Keratinocyte (primary cell): Measurements from ENCODE around the gene ULK4. TPM values are rescaled to one million over a fixed set of nuclear protein-coding genes. Genes with fewer than 3 reads are reported as not detected.

Experiments used
- DNase-seq: peaks from one replicate; pipeline ENCODE4 v3.0.0-alpha.2; 2011; ENCODE audit warnings: low read depth, missing footprints, low spot score
- FAIRE-seq: peaks from 2 replicates; lab custom pipeline; 2011; peaks lifted over from hg19 to GRCh38; lab: Jason Lieb, UNC
- H2AFZ ChIP-seq: 2 replicates; pipeline ENCODE4 v1.6.0; 2012; ENCODE audit warnings: low read length, control low read depth, inconsistent platforms; ENCODE audit not compliant: control insufficient read depth
- H3K27ac ChIP-seq: 2 replicates; pipeline ENCODE4 v1.5.1; 2011; ENCODE audit warnings: low read length; ENCODE audit not compliant: control insufficient read depth, insufficient read depth
- H3K27me3 ChIP-seq: 3 replicates; pipeline ENCODE4 v1.6.0; 2011; ENCODE audit warnings: low read length; ENCODE audit not compliant: control insufficient read depth, insufficient read depth; ENCODE audit errors: extremely low read depth
- H3K36me3 ChIP-seq, 2 experiments: 2 replicates in 1 of 2; 3 replicates in 1 of 2; pipeline ENCODE4 v1.5.1; 2011; ENCODE audit warnings: low read length in 2 of 2, mild to moderate bottlenecking in 1 of 2; ENCODE audit not compliant: control insufficient read depth in 2 of 2, insufficient read depth in 2 of 2; ENCODE audit errors: extremely low read depth in 1 of 2
- H3K4me1 ChIP-seq: 3 replicates; pipeline ENCODE4 v1.5.1; 2011; ENCODE audit warnings: low read length; ENCODE audit not compliant: control insufficient read depth, insufficient read depth; ENCODE audit errors: extremely low read depth
- H3K4me2 ChIP-seq: 3 replicates; pipeline ENCODE4 v1.6.0; 2011; ENCODE audit warnings: low read depth, low read length; ENCODE audit not compliant: control insufficient read depth, insufficient read depth; ENCODE audit errors: extremely low read depth
- H3K4me3 ChIP-seq, 3 experiments: fragments of 200-600 bp in 1 of 3; sonication (generic) in 1 of 3; 2 replicates in 2 of 3; 3 replicates in 1 of 3; pipeline ENCODE4 v1.5.1; 2011 to 2016; ENCODE audit warnings: low read length in 3 of 3, mild to moderate bottlenecking in 3 of 3, control low read depth in 2 of 3, inconsistent platforms in 1 of 3, low read depth in 1 of 3, mixed read lengths in 1 of 3, mixed run types in 1 of 3, moderate library complexity in 1 of 3; ENCODE audit not compliant: control insufficient read depth in 2 of 3, insufficient read depth in 2 of 3; ENCODE audit errors: extremely low read depth in 1 of 3
- H3K79me2 ChIP-seq: 2 replicates; pipeline ENCODE4 v1.6.0; 2012; ENCODE audit warnings: low read length; ENCODE audit not compliant: control insufficient read depth, insufficient read depth
- H3K9ac ChIP-seq: 3 replicates; pipeline ENCODE4 v1.6.0; 2011; ENCODE audit warnings: low read length; ENCODE audit not compliant: control insufficient read depth, insufficient read depth; ENCODE audit errors: extremely low read depth
- H3K9me1 ChIP-seq: 3 replicates; pipeline ENCODE4 v1.6.0; 2011; ENCODE audit warnings: low read length; ENCODE audit not compliant: control insufficient read depth, insufficient read depth; ENCODE audit errors: extremely low read depth
- H3K9me3 ChIP-seq: 2 replicates; pipeline ENCODE4 v1.5.1; 2012; ENCODE audit warnings: low read depth, low read length; ENCODE audit not compliant: control insufficient read depth
- H4K20me1 ChIP-seq: 3 replicates; pipeline ENCODE4 v1.6.0; 2011; ENCODE audit warnings: low read length; ENCODE audit not compliant: control insufficient read depth, insufficient read depth; ENCODE audit errors: extremely low read depth
- CTCF ChIP-seq, 3 experiments: IDR thresholded peaks in 1 of 3; conservative IDR thresholded peaks in 1 of 3; optimal IDR thresholded peaks in 1 of 3; 2 replicates in 2 of 3; 3 replicates in 1 of 3; pipeline versions ENCODE3 to v1.5.1; 2011; ENCODE audit warnings: low read length in 3 of 3, mild to moderate bottlenecking in 3 of 3, moderate library complexity in 2 of 3, control low read depth in 1 of 3, inconsistent platforms in 1 of 3; ENCODE audit not compliant: insufficient read depth in 2 of 3; ENCODE audit errors: extremely low read depth in 1 of 3
- EZH2 ChIP-seq: IDR thresholded peaks from one replicate; pipeline ENCODE4 v1.6.1; 2012; ENCODE audit warnings: inconsistent platforms, mild to moderate bottlenecking, low read length, moderate library complexity
- dilution Hi-C: fragments of 300-500 bp; cut with MboI; formaldehyde crosslinking; loops from one replicate; pipeline ENCODE4 v1.7.0; 2020; ENCODE audit warnings: low sequenced_read_pairs; ENCODE audit not compliant: extremely low pct_ligation_motif_present
- polyA plus RNA-seq, 5 experiments: library from polyadenylated mRNA; depleted of rRNA in 3 of 5; stranded (reverse) in 3 of 5; stranded (forward) in 1 of 5; unstranded in 1 of 5; fragments of >200 nt; gene quantifications; 1 replicate in 1 of 5; 2 replicates in 3 of 5; 3 replicates in 1 of 5; pipeline versions ENCODE4 v1.2.1 to v1.2.3, GENCODE V29; 2011 to 2012; ENCODE audit warnings: missing spikeins in 2 of 5, low read depth in 1 of 5, low replicate concordance in 1 of 5

ULK4 gene
- polyA plus RNA-seq, 1 donor (not counting 4 experiments of a cell fraction or from before 2014, with no cell fraction given): 6.1 TPM

DNA sequence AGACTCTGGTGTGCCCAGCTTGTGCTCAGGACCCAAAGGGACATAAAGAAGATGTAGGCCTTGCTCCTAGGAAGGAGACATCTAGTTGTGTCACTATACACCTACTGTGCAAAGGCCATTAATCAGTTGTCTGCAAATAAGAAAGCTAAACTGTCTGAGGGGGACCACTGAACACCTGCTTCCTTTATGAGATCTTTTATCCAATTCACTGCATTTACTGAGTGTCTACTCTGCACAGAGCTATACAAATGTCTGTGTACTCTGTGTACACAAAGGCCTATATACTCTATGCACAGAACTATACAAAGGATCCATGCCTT is 637.8 kb downstream of the ULK4 start:
- Histone ChIP-seq H3K9ac (no peak overlapping the region), H3K27ac (no peak overlapping the region), H3K4me1 (peaks cover 16% of the 10 kb centered on the region), H3K4me3 (no peak overlapping the region), H3K9me1 (peaks cover 3% of the 10 kb centered on the region), H2AFZ (no peak overlapping the region), H4K20me1 (no peaks in the 10 kb centered on the region), H3K36me3 (no peaks in the 10 kb centered on the region), H3K27me3 (no peaks in the 10 kb centered on the region), H3K79me2 (no peaks in the 10 kb centered on the region), H3K9me3 (no peaks in the 10 kb centered on the region), H3K4me2 (no peak overlapping the region)
- no peak for TF ChIP-seq EZH2
- TF ChIP-seq CTCF (optimal IDR thresholded peaks at IDR 0.05 in 1 of 3, IDR thresholded peaks at IDR 0.05 in 1 of 3, conservative IDR thresholded peaks at IDR 0.05 in 1 of 3; ENCODE audit: extremely low read depth in 1 of 3, insufficient read depth in 2 of 3, low read length in 3 of 3): no peak
- FAIRE-seq (no peak), DNase-seq (no peak)
- dilution Hi-C loops: no loop called here

- no peak for FAIRE-seq
- TF ChIP-seq EZH2 (no peak), CTCF (optimal IDR thresholded peaks at IDR 0.05 in 1 of 3, IDR thresholded peaks at IDR 0.05 in 1 of 3, conservative IDR thresholded peaks at IDR 0.05 in 1 of 3; ENCODE audit: extremely low read depth in 1 of 3, insufficient read depth in 2 of 3, low read length in 3 of 3) (no peak)
These were observed 638.3 kb downstream of the ULK4 start for GRCh38 chr3:41323467-41324155.

More at GRCh38 chr3:41323467-41324155, 638.3 kb downstream of the ULK4 start:
- Histone ChIP-seq H3K36me3 (no peaks in the 10 kb centered on the region), H3K79me2 (no peaks in the 10 kb centered on the region), H3K9me3 (no peaks in the 10 kb centered on the region), H3K9ac (no peak overlapping the region), H2AFZ (no peak overlapping the region), H3K4me1 (peaks cover 15% of the 10 kb centered on the region), H3K4me3 (no peak overlapping the region), H3K27me3 (no peaks in the 10 kb centered on the region), H3K27ac (no peak overlapping the region), H3K4me2 (no peak overlapping the region), H3K9me1 (peaks cover 3% of the 10 kb centered on the region), H4K20me1 (no peaks in the 10 kb centered on the region)
- no peak for DNase-seq
- dilution Hi-C loops: no loop called here
